MG63 (cell line): Measurements from ENCODE around the gene CEP68. TPM values are rescaled to one million over a fixed set of nuclear protein-coding genes. Genes with fewer than 3 reads are reported as not detected.
A peak's percentile ranks its signal among the peaks of the same experiment; 100 is the strongest.
"Not testable (repeated sequence)": the region's sequence is repeated elsewhere in the genome, so short reads cannot be mapped to it uniquely, and the experiment has no call there.

ENCODE experiments used
- DNase-seq: peaks from one replicate; pipeline ENCODE4 v3.0.0-alpha.2; 2020
- H3K27me3 ChIP-seq: fragments of 250-450 bp; sonication (Bioruptor Pico); 2 replicates; pipeline ENCODE4 v1.5.1; 2020; ENCODE audit warnings: mild to moderate bottlenecking, moderate library complexity
- H3K36me3 ChIP-seq: fragments of 250-450 bp; sonication (Bioruptor Pico); 2 replicates; pipeline ENCODE4 v1.5.1; 2020; ENCODE audit warnings: mild to moderate bottlenecking, moderate library complexity
- H3K4me3 ChIP-seq: fragments of 250-450 bp; sonication (Bioruptor Pico); 2 replicates; pipeline ENCODE4 v1.5.1; 2020; ENCODE audit warnings: mild to moderate bottlenecking, moderate library complexity
- H3K9me3 ChIP-seq: fragments of 250-450 bp; sonication (Bioruptor Pico); 2 replicates; pipeline ENCODE4 v1.5.1; 2020; ENCODE audit warnings: mild to moderate bottlenecking, moderate library complexity
- total RNA-seq: library from RNA; depleted of rRNA; stranded (reverse); fragments of >200 nt; shearing (Covaris generic); gene quantifications from 2 replicates; pipeline ENCODE4 v1.2.3, GENCODE V29; 2014; ENCODE audit warnings: low replicate concordance

Gene CEP68
- total RNA-seq, 1 experiment from 2014 or later: 4.9 TPM

DNA sequence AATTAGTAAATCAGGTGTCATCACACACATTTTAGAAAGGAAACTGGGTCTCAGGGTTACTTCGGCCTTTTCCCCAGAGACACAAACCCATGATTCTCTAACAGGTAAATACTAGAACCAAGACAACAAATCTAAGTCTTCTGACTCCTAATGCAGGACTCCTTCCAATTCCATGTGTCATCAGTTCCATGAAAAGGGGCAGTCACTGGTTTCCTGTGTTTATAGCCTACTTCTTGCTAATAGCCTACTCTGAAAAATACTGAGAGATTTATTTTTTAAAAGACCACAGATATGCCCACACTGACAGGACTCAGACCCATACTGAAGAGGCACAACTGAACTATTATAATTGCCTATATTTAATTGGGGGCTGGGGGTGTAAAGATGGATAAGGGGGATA, 40.7 kb downstream of the CEP68 start:
- DNase-seq: no peak
- H3K9me3 ChIP-seq: no peaks in the 10 kb centered on the region
- H3K27me3 ChIP-seq: no peaks in the 10 kb centered on the region
- peaks cover 55% of the 10 kb centered on the region for H3K36me3 ChIP-seq
- H3K4me3 ChIP-seq: no peak overlapping the region

DNA sequence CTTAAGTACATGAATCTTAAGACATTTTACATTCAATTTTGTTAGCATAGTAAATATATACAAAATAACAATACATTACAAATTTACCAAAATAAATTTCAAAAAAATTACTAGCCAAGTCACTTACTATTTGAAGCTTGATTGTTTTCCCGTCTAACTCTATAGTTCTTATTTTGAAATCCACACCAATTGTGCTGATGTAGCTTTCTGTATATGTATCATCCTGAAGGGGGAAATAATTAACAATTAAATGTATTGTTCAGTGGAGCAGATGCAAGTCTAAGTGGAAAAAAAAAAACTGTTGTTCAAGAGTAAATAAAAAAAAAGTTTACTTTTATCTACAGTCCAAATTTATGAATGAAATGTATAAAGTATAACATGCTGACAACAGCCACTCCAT, 41.6 kb downstream of the CEP68 start:
- DNase-seq: no peak
- H3K9me3 ChIP-seq: no peaks in the 10 kb centered on the region
- H3K27me3 ChIP-seq: no peaks in the 10 kb centered on the region
- H3K4me3 ChIP-seq: no peak overlapping the region
- H3K36me3 ChIP-seq: peaks cover 55% of the 10 kb centered on the region

DNA sequence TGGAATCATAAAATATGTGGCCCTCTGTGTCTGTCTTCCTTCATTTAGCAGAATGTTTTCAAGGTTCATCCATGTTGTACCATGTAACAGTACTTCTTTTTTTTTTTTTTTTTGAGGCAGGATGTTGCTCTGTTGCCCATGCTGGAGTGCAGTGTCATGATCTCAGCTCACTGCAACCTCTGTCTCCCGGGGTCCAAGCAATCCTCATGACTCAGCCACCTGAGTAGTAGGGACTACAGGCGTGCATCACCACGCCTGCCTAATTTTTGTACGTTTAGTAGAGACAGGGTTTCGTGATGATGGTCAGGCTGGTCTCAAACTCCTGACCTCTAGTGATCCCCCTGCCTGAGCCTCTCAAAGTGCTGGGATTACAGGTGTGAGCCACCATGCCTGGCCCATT, 42.5 kb downstream of the CEP68 start:
- peaks cover 56% of the 10 kb centered on the region for H3K36me3 ChIP-seq
- no peak for DNase-seq

DNA sequence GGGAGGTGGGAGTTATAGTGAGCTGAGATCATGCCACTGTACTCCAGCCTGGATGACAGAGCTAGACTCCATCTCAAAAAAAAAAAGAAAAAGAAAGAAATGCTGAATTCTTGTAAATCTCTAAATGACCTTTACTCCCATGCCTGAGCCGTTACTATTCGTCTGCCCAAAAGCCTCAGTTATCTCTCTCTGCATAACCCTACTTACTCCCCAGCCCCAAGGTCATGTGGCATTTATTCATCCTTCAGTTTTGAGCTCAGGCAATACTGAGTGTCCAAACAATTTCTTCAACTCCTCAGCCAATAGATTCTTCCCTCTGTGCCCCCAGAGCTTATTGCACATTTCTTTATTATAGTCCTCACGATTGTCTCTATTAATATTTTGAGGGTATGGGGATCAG, 44.9 kb downstream of the CEP68 start:
- peaks cover 56% of the 10 kb centered on the region for H3K36me3 ChIP-seq
- no peak overlapping the region for H3K4me3 ChIP-seq
- no peaks in the 10 kb centered on the region for H3K9me3 ChIP-seq

More for the DNA sequence above, 42.5 kb downstream of the CEP68 start:
- Histone ChIP-seq H3K27me3 (no peaks in the 10 kb centered on the region), H3K9me3 (no peaks in the 10 kb centered on the region), H3K4me3 (no peak overlapping the region)

DNA sequence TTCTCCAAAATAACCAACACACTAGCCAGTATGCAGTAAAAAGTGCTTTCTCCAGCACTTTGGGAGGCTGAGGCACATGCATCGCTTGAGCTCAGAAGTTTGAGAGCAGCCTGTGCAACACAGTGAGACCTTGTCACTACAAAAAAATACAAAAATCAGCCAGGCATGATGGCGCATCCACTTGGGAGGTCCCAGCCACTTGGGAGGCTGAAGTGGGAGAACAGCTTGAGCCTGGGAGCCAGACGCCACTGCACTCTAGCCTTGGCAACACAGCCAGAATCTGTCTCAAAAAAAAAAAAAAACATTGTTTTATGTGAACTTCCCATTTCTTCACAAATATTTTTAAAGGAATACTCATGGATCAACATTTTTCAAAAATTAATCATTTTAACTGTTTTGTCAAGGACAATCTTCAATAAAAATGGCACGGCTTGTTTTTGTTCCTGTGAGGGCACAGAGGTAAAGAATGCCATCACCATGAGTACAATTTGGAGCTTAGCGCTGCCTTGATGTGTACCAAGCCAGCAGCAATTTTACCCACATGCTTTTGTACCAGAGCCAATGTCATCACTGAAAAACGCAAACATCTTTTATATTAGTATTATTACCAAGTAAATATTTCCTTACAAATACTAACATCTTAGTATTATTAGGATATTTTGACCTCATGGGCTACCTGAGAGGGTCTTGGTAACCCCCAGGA, 46.9 kb downstream of the CEP68 start:
- Histone ChIP-seq H3K9me3 (no peaks in the 10 kb centered on the region), H3K4me3 (no peak overlapping the region), H3K36me3 (peaks cover 47% of the 10 kb centered on the region), H3K27me3 (no peaks in the 10 kb centered on the region)
- DNase-seq: no peak

More for the DNA sequence above, 44.9 kb downstream of the CEP68 start:
- no peak for DNase-seq
- no peaks in the 10 kb centered on the region for H3K27me3 ChIP-seq

DNA sequence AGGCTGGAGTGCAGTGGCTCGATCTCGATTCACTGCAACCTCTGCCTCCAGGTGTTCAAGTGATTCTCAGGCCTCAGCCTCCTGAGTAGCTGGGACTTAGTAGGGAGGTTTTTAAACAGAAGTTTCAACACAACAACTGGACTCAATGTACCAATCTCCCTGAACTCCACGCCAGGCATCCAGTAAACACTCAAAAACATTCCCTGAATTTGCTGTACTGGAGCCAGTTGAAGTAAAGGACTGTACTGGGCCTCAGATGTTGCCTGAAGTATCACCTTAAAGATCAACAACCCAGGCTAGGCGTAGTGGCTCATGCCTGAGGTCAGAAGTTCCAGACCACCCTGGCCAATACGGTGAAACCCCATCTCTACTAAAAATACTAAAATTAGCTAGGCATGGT, 51.3 kb downstream of the CEP68 start:
- Histone ChIP-seq H3K27me3 (no peaks in the 10 kb centered on the region), H3K36me3 (peaks cover 29% of the 10 kb centered on the region), H3K4me3 (no peak overlapping the region), H3K9me3 (no peaks in the 10 kb centered on the region)
- no peak for DNase-seq

DNA sequence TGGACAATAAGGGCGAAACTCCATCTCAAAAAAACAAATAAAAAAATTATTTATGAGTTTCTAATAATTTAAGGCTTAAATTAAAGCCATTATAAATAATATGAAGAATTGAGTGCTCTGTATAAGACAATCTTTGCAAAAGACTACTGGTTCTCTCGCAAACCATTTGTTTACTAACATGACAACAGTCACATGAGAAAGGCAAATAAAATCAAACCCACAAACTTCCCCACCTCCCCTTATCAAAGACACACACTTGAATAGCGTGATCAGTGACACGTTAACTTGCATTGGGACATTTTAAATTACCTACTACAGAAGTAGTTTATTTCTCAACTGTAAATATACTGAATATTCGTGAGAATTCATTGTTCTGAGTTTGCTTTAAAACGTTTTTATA, 52.6 kb downstream of the CEP68 start:
- Histone ChIP-seq H3K27me3 (no peaks in the 10 kb centered on the region), H3K4me3 (no peak overlapping the region), H3K9me3 (no peaks in the 10 kb centered on the region), H3K36me3 (peaks cover 22% of the 10 kb centered on the region)
- no peak for DNase-seq

DNA sequence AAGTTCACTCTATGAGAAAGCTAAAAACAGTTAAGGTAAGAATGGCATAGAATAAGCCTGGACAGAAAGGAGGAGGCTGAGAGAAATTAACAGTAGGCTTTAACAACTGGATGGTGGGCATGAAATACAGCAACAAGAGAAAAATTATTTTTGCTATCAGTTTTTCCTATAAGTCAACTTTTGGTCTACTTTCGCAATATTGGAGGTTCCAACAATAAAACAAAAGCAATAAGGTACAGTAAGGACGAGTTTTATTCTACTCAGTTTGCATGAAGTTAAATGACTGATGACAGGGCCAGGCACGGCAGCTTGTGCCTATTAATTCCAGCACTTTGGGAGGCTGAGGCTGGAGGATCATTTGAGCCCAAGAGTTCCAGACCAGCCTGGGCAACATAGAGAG, 56.4 kb downstream of the CEP68 start:
- DNase-seq: no peak
- Histone ChIP-seq H3K9me3 (no peaks in the 10 kb centered on the region), H3K4me3 (no peak overlapping the region), H3K27me3 (no peaks in the 10 kb centered on the region), H3K36me3 (peaks cover 9% of the 10 kb centered on the region)

DNA sequence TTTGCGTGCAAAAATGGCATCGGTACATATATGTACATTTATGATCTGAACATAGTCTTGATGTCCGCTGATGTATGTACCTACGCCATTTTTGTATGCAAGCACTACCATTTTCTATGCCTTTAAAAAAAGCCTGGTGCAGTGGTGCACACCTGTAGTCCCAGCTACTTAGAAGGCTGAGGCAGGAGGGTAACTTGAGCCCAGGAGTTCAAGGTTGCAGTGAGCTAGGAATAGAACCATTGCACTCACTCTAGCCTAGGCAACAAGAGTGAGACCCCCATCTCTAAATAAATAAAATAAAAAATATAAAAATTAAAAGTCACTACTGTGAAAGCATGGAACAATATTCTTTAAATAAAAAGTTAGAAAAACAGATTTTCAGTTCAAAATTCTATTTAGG, 57.0 kb downstream of the CEP68 start:
- Histone ChIP-seq H3K4me3 (no peak overlapping the region), H3K27me3 (no peaks in the 10 kb centered on the region), H3K36me3 (peaks cover 5% of the 10 kb centered on the region), H3K9me3 (no peaks in the 10 kb centered on the region)
- no peak for DNase-seq

DNA sequence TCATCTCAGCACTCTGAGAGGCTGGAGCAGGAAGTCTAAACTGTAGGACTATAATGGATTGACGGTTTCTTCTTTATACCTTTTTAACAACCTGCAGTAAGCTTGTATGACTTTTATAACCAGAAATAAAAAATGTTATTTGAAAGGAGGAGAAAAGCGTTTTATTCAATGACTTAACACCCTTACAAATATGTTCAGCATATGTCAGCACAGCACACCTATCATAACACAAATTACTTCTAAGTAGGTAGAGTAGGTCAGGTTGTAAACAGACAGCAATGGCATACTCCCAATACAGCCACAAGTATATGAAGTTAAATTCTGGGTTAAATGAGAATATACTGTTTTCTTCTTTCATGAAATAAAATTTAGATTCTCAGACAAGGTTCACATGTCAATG, 57.6 kb downstream of the CEP68 start:
- Histone ChIP-seq H3K9me3 (no peaks in the 10 kb centered on the region), H3K4me3 (no peak overlapping the region), H3K36me3 (peaks cover 4% of the 10 kb centered on the region), H3K27me3 (no peaks in the 10 kb centered on the region)
- no peak for DNase-seq

DNA sequence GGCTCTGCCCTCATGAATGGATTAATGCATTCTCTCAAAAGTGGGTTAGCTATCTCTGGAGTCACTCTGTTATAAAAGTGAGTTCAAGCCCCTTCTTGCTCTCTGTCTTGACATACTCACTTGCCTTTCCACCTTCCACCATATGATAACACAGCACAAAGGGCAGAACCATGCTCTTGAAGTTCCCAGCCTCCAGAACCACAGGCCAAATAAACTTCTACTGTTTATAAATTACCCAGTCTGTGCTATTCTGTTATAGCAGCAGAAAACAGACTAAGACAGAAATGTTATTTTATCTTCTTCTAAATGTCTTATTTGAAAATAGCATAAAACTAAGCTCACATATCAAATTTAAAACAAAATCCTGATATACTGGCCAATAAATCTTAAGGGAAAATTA, 58.7 kb downstream of the CEP68 start:
- Histone ChIP-seq H3K9me3 (no peaks in the 10 kb centered on the region), H3K27me3 (no peaks in the 10 kb centered on the region), H3K4me3 (no peak overlapping the region), H3K36me3 (peaks cover 5% of the 10 kb centered on the region; the same call in 1 of the 2 replicates)
- no peak for DNase-seq

DNA sequence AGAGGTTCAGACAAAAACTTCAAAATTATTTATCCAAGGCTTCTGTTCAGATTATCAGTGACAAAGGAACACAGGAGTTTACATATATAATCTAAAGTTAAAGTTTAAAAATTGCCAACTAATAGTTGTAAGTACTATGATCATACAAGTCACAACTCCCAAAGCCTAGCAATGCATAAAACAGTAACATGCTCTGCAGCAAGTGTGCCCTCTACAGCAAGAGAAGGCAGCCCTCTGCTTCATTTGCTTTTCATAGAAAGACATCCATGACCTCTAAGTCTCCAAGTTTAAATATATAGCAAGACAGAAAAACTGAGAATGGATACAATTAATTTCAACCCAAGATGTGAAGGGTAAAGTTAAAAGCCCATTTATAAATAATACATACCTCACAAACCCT, 60.4 kb downstream of the CEP68 start:
- Histone ChIP-seq H3K4me3 (no peak overlapping the region), H3K27me3 (no peaks in the 10 kb centered on the region), H3K9me3 (no peaks in the 10 kb centered on the region), H3K36me3 (peaks cover 5% of the 10 kb centered on the region)
- no peak for DNase-seq

DNA sequence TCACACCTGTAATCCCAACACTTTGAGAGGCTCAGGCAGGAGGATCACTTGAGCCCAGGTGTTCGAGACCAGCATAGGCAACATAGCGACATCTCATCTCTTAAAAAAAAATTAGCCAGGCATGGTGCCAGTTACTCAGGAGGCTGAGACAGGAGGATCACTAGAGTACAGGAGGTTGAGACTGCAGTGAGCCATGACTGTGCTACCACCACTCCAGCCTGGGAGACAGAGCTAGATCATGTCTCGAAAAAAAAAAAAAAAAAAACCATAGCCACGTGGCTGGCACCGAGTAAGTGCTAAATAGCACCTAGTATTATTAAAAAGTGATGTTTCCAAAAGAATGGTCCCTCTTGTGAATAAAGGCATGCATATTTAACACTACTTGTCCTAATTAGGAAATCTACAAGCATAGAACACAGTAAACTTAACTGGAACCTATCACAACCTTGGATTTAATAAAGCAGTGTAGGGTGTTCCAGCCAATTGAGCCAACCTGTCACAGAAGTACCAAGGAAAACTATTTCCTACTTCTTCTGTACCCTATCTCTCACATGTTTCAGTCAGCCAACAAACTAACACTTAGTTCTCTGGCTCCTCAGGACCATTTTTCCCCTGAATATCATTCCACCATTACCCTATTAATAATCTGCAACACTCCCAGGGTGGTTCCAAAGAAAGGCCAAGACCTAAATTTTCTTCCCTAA, 64.9 kb downstream of the CEP68 start:
- no peak for DNase-seq
- no peaks in the 10 kb centered on the region for H3K9me3 ChIP-seq
- no peaks in the 10 kb centered on the region for H3K27me3 ChIP-seq
- H3K4me3 ChIP-seq: no peak overlapping the region
- H3K36me3 ChIP-seq: peaks cover 6% of the 10 kb centered on the region

DNA sequence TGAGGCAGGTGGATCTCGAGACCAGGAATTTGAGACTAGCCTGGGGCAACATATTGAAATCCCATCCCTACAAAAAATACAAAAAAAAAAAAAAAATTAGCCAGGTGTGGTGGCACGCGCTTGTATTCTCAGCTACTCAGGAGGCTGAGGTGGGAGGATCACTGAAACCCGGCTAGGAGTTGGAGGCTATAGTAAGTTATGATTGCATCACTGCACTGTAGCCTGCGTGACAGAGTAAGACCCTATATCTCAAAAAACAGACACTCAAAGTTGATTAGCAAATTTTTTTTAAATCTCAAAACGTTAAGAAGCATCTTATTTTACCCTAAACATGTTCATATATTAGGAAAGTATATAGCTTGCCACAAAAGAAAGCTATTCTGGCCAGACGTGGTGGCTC, 66.1 kb downstream of the CEP68 start:
- Histone ChIP-seq H3K9me3 (no peaks in the 10 kb centered on the region), H3K27me3 (no peaks in the 10 kb centered on the region), H3K36me3 (peaks cover 6% of the 10 kb centered on the region; the same call in 1 of the 2 replicates), H3K4me3 (no peak overlapping the region)
- no peak for DNase-seq

DNA sequence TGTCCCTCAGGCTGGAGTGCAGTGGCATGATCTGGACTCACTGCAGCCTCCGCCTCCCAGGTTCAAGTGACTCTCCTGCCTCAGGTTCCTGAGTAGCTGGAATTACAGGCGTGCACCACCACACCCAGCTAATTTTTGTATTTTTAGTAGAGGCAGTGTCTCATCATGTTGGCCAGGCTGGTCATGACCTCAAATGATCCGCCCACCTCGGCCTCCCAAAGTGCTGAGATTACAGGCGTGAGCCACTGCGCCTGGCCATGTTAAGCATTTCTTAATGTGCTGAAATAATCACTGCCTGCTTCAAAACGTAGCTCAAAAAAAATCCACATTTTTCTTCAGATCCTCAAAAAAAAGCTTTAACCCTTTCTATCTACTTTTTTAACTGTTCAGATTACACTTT, 69.2 kb downstream of the CEP68 start:
- peaks cover 14% of the 10 kb centered on the region for H3K36me3 ChIP-seq
- H3K27me3 ChIP-seq, H3K9me3 ChIP-seq, H3K4me3 ChIP-seq: not testable (repeated sequence)
- DNase-seq: peak; percentile 35

DNA sequence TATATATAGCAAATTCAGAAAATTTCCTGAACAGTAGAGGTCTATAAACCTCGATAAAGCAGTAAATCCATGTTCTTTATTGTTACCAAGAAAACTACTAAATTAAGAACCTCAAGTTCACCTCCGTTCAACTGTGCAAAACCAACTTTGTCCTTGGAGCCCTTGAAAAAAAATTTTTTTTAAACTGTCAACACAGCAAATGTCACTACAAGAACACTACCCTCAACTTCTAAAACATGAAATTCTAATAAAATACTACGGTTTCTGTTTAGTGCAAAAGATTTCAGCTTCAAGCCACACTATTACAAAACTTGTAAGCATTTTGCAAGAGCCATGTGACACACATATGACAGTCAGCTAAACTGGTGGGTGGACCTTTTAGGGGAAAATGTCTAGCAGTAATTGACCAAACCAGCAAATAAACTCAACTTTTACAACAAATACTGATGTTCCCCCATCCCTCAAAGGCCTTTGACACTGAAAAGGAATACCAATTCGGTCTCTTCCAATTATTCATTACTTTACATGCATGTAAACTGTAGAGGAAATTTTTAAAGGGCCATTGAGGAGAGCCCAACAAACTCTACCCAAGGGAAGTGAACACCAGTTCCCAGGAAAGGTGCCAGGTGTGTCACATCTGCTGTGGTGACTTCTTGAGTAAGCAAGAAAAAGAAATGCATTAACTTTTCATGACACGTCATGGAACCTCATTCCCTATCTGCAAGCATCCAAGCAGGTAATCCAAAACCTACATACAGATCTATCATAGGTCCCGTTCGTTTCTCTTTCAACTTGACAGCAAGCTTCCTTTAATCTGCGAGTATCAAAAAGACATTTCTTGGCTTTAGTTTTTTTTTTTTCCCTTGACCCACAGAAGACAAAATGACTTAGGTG, 72.3 kb downstream of the CEP68 start:
- peak; percentile 27 for DNase-seq
- Histone ChIP-seq H3K36me3 (peaks cover 11% of the 10 kb centered on the region; the same call in 1 of the 2 replicates), H3K4me3 (peak overlapping the region; percentile 98), H3K27me3 (no peaks in the 10 kb centered on the region), H3K9me3 (no peaks in the 10 kb centered on the region)

DNA sequence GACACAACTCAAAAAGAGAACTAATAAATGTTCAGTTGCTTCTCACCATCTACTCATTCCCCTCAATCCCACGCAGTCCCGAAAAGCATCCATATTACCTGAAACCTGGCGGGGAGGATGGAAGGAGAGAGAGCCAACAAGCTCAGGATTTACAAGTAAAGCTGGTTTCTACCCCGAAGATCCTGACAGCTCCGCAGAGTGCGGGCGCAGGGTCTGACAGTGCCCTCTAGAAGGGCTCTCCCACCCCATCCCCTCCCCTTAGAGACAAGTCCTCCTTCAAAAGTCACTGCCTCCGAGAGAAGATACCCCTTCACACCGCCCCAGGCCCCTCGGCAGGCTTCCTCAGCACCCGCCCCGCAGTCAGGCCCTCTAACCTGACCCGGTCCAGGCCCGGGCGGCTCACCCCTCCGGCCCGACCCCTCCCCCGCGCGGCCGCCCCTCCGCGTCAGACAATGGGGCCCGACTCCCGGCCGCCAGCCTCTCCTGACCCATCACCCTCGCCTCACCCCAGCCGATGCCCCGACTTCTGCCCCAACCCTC, 73.1 kb downstream of the CEP68 start:
- H3K4me3 ChIP-seq: peak overlapping the region; percentile 98
- no peaks in the 10 kb centered on the region for H3K9me3 ChIP-seq
- DNase-seq: peak; percentile 49
- H3K36me3 ChIP-seq: peaks cover 11% of the 10 kb centered on the region; the same call in 1 of the 2 replicates
- no peaks in the 10 kb centered on the region for H3K27me3 ChIP-seq
